ENCODE results near the gene MYO10.

The MYO10 gene

GRCh38 chr5:16970826-16971225 lies 34.7 kb upstream of the MYO10 start:
- DNase-seq (ENCODE audit: insufficient read length, low spot score) = no peak
- no peak for FAIRE-seq
- no peak for TF ChIP-seq POU2F2 (IDR thresholded peaks at IDR 0.05; ENCODE audit: low read depth, low read length)

GRCh38 chr5:16970260-16970659 lies 34.2 kb upstream of the MYO10 start:
- FAIRE-seq = no peak
- DNase-seq (ENCODE audit: insufficient read length, low spot score) = no peak
- TF ChIP-seq PAX5 (IDR thresholded peaks at IDR 0.05; ENCODE audit: insufficient read depth, low read length, severe bottlenecking) = no peak
- TF ChIP-seq POLR2AphosphoS5 (IDR thresholded peaks at IDR 0.05; ENCODE audit: low read depth, low read length) = no peak
- TF ChIP-seq POLR2A (IDR thresholded peaks at IDR 0.05; ENCODE audit: low read depth, low read length) = no peak
- TF ChIP-seq POU2F2 (IDR thresholded peaks at IDR 0.05; ENCODE audit: low read depth, low read length) = no peak
- no peak for TF ChIP-seq TAF1 (IDR thresholded peaks at IDR 0.05; ENCODE audit: low read depth, low read length)
- TF ChIP-seq SPI1 (IDR thresholded peaks at IDR 0.05; ENCODE audit: low read depth, low read length) = no peak

- TF ChIP-seq POU2F2 (IDR thresholded peaks at IDR 0.05; ENCODE audit: low read depth, low read length) = no peak
- no peak for TF ChIP-seq POLR2A (IDR thresholded peaks at IDR 0.05; ENCODE audit: low read depth, low read length)
- no peak for TF ChIP-seq SPI1 (IDR thresholded peaks at IDR 0.05; ENCODE audit: low read depth, low read length)
- TF ChIP-seq TAF1 (IDR thresholded peaks at IDR 0.05; ENCODE audit: low read depth, low read length) = no peak
- TF ChIP-seq PAX5 (IDR thresholded peaks at IDR 0.05; ENCODE audit: insufficient read depth, low read length, severe bottlenecking) = no peak
- TF ChIP-seq POLR2AphosphoS5 (IDR thresholded peaks at IDR 0.05; ENCODE audit: low read depth, low read length) = no peak
- FAIRE-seq (no peak), DNase-seq (ENCODE audit: insufficient read length, low spot score) (no peak)
These were observed 29.5 kb upstream of the MYO10 start for GRCh38 chr5:16965581-16965980.

DNA sequence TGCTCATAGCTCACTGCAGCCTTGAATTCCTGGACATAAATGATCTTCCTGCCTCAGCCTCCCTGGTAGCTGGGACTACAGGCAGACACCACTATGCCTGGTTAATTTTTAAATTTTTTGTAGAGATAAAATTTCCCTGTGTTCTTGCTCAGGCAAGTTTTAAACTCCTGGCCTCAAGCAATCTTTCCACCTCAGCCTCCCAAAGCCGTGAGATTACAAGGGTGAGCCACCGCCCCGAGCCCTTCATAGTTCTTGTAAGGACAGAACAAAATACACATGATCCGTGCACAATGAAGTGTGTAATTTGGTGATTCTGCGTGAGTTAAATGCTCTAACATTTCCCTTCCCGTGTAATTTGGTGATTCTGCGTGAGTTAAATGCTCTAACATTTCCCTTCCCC lies 27.7 kb upstream of the MYO10 start:
- FAIRE-seq (no peak), DNase-seq (ENCODE audit: insufficient read length, low spot score) (no peak)
- TF ChIP-seq SPI1 (IDR thresholded peaks at IDR 0.05; ENCODE audit: low read depth, low read length) (no peak), POU2F2 (IDR thresholded peaks at IDR 0.05; ENCODE audit: low read depth, low read length) (no peak), POLR2A (IDR thresholded peaks at IDR 0.05; ENCODE audit: low read depth, low read length) (no peak), PAX5 (IDR thresholded peaks at IDR 0.05; ENCODE audit: insufficient read depth, low read length, severe bottlenecking) (no peak)

DNA sequence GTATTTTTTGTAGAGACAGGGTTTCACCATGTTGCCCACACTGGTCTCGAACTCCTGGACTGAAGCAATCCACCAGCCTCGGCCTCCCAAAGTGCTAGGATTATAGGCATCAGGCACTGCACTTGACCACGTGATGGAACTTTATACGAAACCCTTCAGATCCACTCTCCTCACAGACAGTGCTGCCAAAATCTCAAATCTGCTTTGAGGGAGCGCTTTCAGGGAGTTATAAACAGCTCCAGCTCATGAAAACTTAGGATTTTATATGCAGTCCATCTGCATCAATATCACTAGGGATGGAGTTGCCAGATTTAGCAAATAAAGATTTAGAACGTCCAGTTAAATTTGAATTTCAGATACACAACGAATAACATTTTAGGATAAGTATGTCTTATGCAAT lies 25.0 kb upstream of the MYO10 start:
- no peak for FAIRE-seq
- no peak for DNase-seq (ENCODE audit: insufficient read length, low spot score)

DNA sequence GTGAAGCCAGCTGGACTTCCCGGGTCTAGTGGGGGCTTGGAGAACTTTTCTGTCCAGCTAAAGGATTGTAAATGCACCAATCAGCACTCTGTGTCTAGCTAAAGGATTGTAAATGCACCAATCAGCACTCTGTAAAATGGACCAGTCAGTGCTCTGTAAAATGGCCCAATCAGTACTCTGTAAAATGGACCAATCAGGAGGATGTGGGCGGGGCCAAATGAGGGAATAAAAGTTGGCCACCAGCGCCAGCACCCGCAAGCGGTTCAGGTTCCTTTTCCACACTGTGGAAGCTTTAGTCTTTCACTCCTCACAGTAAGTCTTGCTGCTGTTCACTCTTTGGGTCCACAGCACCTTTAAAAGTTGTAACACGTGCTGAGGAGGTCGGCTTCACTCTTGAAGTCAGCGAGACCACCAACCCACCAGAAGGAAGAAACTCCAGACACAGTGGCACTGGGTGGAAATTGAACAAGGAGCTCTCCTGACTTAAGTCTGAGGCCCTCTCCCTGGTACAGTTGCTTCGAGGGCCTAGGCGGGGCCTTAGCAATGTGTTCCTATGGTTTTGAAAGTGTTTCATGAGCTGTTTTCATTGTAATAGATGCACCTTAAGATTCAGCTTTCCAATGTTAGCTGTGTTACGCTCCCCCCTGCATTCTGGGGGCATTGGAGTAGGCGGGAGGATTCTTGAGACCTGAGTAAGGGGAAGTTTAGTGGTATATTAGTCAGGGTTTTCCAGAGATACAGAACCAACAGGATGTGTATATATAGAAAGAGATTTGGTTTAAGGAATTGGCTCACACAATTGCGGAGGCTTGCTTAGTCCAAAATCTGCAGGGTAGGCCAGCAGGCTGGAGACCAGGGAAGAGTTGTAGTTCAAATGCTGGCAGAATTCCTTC lies 21.5 kb upstream of the MYO10 start:
- DNase-seq (ENCODE audit: insufficient read length, low spot score) (no peak), FAIRE-seq (no peak)
- TF ChIP-seq POU2F2 (IDR thresholded peaks at IDR 0.05; ENCODE audit: low read depth, low read length) (no peak), POLR2A (IDR thresholded peaks at IDR 0.05; ENCODE audit: low read depth, low read length) (no peak)

More for the DNA sequence above, 25.0 kb upstream of the MYO10 start:
- TF ChIP-seq TAF1 (IDR thresholded peaks at IDR 0.05; ENCODE audit: low read depth, low read length) (no peak), SPI1 (IDR thresholded peaks at IDR 0.05; ENCODE audit: low read depth, low read length) (no peak), POLR2AphosphoS5 (IDR thresholded peaks at IDR 0.05; ENCODE audit: low read depth, low read length) (no peak), POU2F2 (IDR thresholded peaks at IDR 0.05; ENCODE audit: low read depth, low read length) (no peak), POLR2A (IDR thresholded peaks at IDR 0.05; ENCODE audit: low read depth, low read length) (no peak), PAX5 (IDR thresholded peaks at IDR 0.05; ENCODE audit: insufficient read depth, low read length, severe bottlenecking) (no peak)

GRCh38 chr5:16953729-16954128 lies 17.6 kb upstream of the MYO10 start:
- DNase-seq (ENCODE audit: insufficient read length, low spot score) (no peak), FAIRE-seq (no peak)
- TF ChIP-seq POLR2A (IDR thresholded peaks at IDR 0.05; ENCODE audit: low read depth, low read length) (no peak), PAX5 (IDR thresholded peaks at IDR 0.05; ENCODE audit: insufficient read depth, low read length, severe bottlenecking) (no peak), POLR2AphosphoS5 (IDR thresholded peaks at IDR 0.05; ENCODE audit: low read depth, low read length) (no peak), TAF1 (IDR thresholded peaks at IDR 0.05; ENCODE audit: low read depth, low read length) (no peak), POU2F2 (IDR thresholded peaks at IDR 0.05; ENCODE audit: low read depth, low read length) (no peak)

GRCh38 chr5:16952968-16953671 lies 17.0 kb upstream of the MYO10 start:
- DNase-seq (ENCODE audit: insufficient read length, low spot score) = no peak
- TF ChIP-seq TAF1 (IDR thresholded peaks at IDR 0.05; ENCODE audit: low read depth, low read length) = no peak
- TF ChIP-seq POLR2A (IDR thresholded peaks at IDR 0.05; ENCODE audit: low read depth, low read length) = no peak
- no peak for TF ChIP-seq PAX5 (IDR thresholded peaks at IDR 0.05; ENCODE audit: insufficient read depth, low read length, severe bottlenecking)
- no peak for TF ChIP-seq POLR2AphosphoS5 (IDR thresholded peaks at IDR 0.05; ENCODE audit: low read depth, low read length)
- no peak for TF ChIP-seq SPI1 (IDR thresholded peaks at IDR 0.05; ENCODE audit: low read depth, low read length)
- no peak for TF ChIP-seq POU2F2 (IDR thresholded peaks at IDR 0.05; ENCODE audit: low read depth, low read length)
- FAIRE-seq = no peak

GRCh38 chr5:16946725-16947124 lies 10.6 kb upstream of the MYO10 start:
- DNase-seq (ENCODE audit: insufficient read length, low spot score) (no peak), FAIRE-seq (no peak)
- TF ChIP-seq POU2F2 (IDR thresholded peaks at IDR 0.05; ENCODE audit: low read depth, low read length) = no peak
- TF ChIP-seq PAX5 (IDR thresholded peaks at IDR 0.05; ENCODE audit: insufficient read depth, low read length, severe bottlenecking) = no peak
- TF ChIP-seq SPI1 (IDR thresholded peaks at IDR 0.05; ENCODE audit: low read depth, low read length) = no peak
- no peak for TF ChIP-seq TAF1 (IDR thresholded peaks at IDR 0.05; ENCODE audit: low read depth, low read length)
